ENCODE data around the gene RPS6KB1.
"Not testable (repeated sequence)": the region's sequence is repeated elsewhere in the genome, so short reads cannot be mapped to it uniquely, and the experiment has no call there.

Gene RPS6KB1

GRCh38 chr17:59946433-59946832, 53.5 kb downstream of the RPS6KB1 start:
- not testable (repeated sequence) for DNase-seq

DNA sequence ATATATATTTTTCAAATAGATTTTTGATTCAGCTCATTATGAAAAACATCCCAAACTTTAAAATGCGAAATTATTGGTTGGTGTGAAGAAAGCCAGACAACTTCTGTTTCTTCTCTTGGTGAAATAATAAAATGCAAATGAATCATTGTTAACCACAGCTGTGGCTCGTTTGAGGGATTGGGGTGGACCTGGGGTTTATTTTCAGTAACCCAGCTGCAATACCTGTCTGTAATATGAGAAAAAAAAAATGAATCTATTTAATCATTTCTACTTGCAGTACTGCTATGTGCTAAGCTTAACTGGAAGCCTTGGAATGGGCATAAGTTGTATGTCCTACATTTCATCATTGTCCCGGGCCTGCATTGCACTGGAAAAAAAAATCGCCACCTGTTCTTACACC, 54.4 kb downstream of the RPS6KB1 start:
- DNase-seq = not testable (repeated sequence)

DNA sequence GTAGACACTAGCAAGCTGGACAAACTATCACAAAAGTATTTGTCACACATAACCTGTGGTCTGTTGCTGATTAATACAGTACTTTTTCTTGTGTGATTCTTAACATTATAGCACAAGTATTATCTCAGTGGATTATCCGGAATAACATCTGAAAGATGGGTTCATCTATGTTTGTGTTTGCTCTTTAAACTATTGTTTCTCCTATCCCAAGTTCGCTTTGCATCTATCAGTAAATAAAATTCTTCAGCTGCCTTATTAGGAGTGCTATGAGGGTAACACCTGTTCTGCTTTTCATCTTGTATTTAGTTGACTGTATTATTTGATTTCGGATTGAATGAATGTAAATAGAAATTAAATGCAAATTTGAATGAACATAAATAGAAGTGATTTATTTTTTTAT, 57.1 kb downstream of the RPS6KB1 start:
- DNase-seq = no peak

GRCh38 chr17:59954856-59955255, 61.9 kb downstream of the RPS6KB1 start:
- no peak for DNase-seq

GRCh38 chr17:59959574-59959973, 66.7 kb downstream of the RPS6KB1 start:
- DNase-seq = not testable (repeated sequence)

DNA sequence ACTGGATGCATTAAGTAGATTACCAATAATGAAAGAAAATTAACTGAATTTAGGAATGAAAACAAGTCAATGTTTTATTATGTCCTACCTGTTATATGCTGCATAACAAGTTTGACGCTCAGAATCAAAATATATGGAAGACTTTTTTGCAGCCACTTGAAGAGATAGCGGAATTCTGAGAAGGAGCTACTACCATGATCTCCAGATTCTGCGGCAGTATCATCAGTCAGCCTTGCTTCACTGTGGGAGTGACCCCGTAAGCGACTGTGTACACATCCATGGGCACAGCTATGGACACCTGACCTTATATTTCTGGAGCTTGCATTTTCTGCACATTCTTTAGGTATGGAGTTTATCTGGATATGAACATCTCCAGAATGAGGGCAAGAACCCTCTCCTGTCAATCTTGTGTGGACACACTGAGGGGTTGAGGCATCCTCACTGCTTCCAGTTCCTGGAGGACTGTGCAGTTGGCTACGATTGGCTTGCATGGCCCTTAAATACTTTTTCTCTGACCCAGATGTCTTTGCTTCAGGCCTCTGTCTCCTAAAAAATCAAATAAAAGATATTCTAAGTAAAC, 69.9 kb downstream of the RPS6KB1 start:
- no peak for DNase-seq

DNA sequence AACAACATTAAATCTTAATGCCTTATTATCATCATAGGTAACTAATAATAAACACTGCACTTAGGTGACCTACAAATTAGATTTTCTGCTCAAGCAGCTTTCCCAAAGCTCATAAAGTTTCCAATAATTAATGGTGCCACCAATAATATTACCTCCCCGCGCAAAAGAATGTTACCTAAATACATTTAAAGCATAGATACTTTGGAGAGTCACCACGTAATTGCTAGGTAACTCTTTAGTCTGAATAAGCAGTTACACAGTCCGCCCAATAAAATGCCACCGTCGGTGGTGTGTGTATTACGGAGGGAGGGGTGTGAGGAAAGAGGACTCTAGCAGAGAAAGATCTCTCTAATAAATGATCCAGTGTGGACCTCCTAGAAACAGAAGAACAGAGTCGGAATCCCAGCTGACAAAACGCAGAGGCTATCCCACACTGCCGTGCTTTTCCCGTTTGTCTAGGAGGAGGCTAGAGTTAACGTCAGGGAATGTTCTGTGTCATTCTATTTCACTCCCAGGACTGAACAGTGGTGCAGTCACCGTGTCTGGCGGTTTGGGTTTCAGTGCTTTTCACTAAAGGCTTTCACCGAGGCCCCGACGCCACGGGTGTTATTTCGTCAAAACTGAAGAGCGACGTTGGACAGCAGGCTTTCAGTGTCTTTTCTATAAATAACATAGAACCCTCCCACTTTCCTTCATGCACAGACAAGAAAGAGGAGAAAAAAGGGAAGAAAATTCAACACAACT, 71.0 kb downstream of the RPS6KB1 start:
- DNase-seq = peak; percentile 41

GRCh38 chr17:59964482-59965328, 71.8 kb downstream of the RPS6KB1 start, which contains the start of gene RNFT1:
RNFT1 (minus strand) TSS chr17:59964740; CDS start chr17:59964663, 77 bp downstream.
- DNase-seq = peak; percentile 90

- not testable (repeated sequence) for DNase-seq
These were observed 78.8 kb downstream of the RPS6KB1 start for GRCh38 chr17:59971771-59972170.

DNA sequence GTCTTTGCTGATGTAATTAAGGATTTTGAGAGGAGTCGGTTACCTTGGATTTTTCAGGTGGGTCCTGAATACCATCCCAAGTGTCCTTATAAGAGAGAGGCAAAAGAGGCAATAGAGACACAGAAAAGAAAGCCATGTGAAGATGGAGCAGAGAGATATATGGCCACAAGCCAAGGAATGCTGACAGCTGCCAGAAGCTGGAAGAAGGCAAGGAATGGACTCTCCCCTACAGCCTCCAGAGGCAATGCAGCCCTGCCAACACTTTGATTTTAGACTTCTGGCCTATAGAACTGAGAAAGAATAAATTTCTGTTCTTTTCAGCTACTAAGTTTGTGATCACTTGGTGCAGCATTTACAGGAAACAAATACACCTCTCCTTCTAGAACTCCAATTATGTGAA, 79.9 kb downstream of the RPS6KB1 start:
- no peak for DNase-seq

DNA sequence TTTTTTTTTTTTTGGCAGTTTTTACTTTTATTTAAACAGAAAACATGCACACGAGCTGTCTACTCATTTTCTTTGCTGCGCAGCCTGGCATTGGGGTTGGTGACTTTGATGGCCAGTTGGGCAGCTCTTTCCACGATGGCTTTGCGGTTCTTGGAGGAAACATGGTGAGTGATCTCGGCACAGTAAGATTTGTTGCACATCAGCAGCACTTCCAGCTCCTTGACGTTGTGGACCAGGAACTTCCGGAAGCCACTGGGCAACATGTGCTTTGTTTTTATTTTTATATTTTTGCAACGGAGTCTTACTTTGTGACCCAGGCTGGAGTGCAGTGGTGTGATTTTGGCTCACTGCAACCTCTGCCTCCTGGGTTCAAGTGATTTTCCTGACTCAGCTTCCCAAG, 80.6 kb downstream of the RPS6KB1 start:
- DNase-seq = not testable (repeated sequence)

DNA sequence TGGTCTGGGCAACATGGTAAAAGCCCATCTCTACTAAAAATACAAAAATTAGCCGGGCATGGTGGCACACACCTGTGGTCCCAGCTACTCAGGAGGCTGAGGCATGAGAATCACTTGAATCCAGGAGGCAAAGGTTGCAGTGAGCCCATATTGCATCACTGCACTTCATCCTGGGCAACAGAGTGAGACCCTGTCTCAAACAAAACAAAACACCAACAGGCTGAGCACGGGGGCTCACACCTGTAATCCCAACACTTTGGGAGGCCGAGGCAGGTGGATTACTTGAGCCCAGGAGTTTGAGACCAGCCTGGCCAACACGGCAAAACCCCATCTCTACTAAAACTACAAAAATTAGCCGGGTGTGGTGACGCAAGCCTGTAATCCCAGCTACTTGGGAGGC, 82.2 kb downstream of the RPS6KB1 start:
- DNase-seq = not testable (repeated sequence)

DNA sequence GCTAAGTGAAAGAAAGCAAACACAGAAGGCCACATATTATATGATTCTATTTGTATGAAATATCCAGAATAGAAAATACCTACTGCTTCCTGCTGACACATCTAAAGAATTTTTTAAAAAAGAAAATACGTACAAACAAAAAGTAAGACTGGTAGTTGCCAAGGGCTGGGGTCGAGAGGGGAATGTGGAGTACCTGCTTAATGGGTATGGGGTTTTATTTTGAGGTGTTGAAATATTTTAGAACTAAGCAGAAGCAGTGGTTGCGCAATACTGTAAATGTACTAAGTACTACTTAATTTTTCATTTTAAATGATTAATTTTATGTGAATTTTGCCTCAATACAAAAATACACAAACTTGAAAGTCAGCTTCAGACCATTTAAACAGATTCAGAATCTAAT, 103.7 kb downstream of the RPS6KB1 start:
- DNase-seq = not testable (repeated sequence)
